ENCODE data around the gene ZNF253. TPM values are rescaled to one million over a fixed set of nuclear protein-coding genes. Genes with fewer than 3 reads are reported as not detected.

The ZNF253 gene
- polyA plus RNA-seq, 2 of the 4 experiments (the other 2 are of a cell fraction): not detected

- TF ChIP-seq RCOR1 (IDR thresholded peaks at IDR 0.05; ENCODE audit: low read depth, low read length): no peak
- TF ChIP-seq BHLHE40 (IDR thresholded peaks at IDR 0.05; ENCODE audit: low read depth, low read length): no peak
Observed at GRCh38 chr19:19826875-19827274, 38.8 kb upstream of the ZNF253 start (continued).

GRCh38 chr19:19835560-19836038 is 30.1 kb upstream of the ZNF253 start:
- Histone ChIP-seq H3K27ac (no peak overlapping the region), H3K4me2 (no peak overlapping the region), H3K4me1 (no peaks in the 10 kb centered on the region), H3K9me3 (peaks cover 33% of the 10 kb centered on the region; the same call in 2 of the 3 replicates), H3K4me3 (no peak overlapping the region)
- TF ChIP-seq CTCF (IDR thresholded peaks at IDR 0.05): no peak
- no peak for ATAC-seq
- no peak for DNase-seq (ENCODE audit: low read depth in 1 of 2, low spot score in 1 of 2)
- POLR2A ChIA-PET: no interaction called here
- FAIRE-seq: no peak
- CTCF ChIA-PET: no interaction called here

DNA sequence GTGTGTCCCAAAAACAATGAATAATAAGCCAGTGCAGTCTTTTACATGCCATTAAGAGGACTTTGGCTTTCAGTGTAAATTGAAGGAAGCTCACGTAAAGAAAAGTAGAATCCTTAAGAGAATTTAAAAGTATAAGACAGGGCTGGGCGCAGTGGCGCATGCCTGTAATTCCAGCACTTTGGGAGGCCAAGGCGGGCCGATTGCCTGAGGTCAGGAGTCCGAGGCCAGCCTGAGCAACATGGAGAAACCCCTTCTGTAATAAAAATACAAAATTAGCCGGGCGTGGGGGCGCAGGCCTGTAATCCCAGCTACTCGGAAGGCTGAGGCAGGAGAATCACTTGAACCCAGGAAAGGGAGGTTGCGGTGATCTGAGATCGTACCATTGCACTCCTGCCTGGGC is 17.9 kb upstream of the ZNF253 start:
- H3K4me1 ChIP-seq: no peaks in the 10 kb centered on the region
- H3K9me3 ChIP-seq: peaks cover 2% of the 10 kb centered on the region; the same call in 1 of the 3 replicates
- no peak overlapping the region for H3K27ac ChIP-seq
- no peak overlapping the region for H3K4me3 ChIP-seq
- no peak for DNase-seq (ENCODE audit: low read depth in 1 of 2, low spot score in 1 of 2)
- 50% methylated on average over 12 of the region's 12 CpGs for WGBS (ENCODE audit: missing lambda C conversion rate)
- no peak overlapping the region for H3K4me2 ChIP-seq
- ATAC-seq: no peak
- POLR2A ChIA-PET: no interaction called here
- TF ChIP-seq MAFK (IDR thresholded peaks at IDR 0.05; ENCODE audit: partially characterized antibody) (no peak), ESRRA (IDR thresholded peaks at IDR 0.05; ENCODE audit: borderline replicate concordance, low read length) (no peak), CHD2 (IDR thresholded peaks at IDR 0.05; ENCODE audit: low read length, partially characterized antibody) (no peak), POLR2A (IDR thresholded peaks at IDR 0.05; ENCODE audit: low read length) (no peak), E2F6 (IDR thresholded peaks at IDR 0.05; ENCODE audit: borderline replicate concordance, low read depth) (no peak), EHMT2 (IDR thresholded peaks at IDR 0.05; ENCODE audit: low read depth) (no peak), HOXB13 (CRISPR knock-in tag; IDR thresholded peaks at IDR 0.05; ENCODE audit: low read depth) (no peak), NPAS2 (CRISPR knock-in tag; IDR thresholded peaks at IDR 0.05; ENCODE audit: borderline replicate concordance) (no peak), RARB (CRISPR knock-in tag; IDR thresholded peaks at IDR 0.05) (no peak), HOXB5 (CRISPR knock-in tag; IDR thresholded peaks at IDR 0.05) (no peak), JUNB (IDR thresholded peaks at IDR 0.05) (no peak), CHD4 (IDR thresholded peaks at IDR 0.05; ENCODE audit: borderline replicate concordance) (no peak), FOXS1 (CRISPR knock-in tag; IDR thresholded peaks at IDR 0.05) (no peak), HEYL (CRISPR knock-in tag; IDR thresholded peaks at IDR 0.05) (no peak)
- TF ChIP-seq, protein P1, sequence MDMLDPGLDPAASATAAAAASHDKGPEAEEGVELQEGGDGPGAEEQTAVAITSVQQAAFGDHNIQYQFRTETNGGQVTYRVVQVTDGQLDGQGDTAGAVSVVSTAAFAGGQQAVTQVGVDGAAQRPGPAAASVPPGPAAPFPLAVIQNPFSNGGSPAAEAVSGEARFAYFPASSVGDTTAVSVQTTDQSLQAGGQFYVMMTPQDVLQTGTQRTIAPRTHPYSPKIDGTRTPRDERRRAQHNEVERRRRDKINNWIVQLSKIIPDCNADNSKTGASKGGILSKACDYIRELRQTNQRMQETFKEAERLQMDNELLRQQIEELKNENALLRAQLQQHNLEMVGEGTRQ (IDR thresholded peaks at IDR 0.05): no peak
- TF ChIP-seq, protein P2, sequence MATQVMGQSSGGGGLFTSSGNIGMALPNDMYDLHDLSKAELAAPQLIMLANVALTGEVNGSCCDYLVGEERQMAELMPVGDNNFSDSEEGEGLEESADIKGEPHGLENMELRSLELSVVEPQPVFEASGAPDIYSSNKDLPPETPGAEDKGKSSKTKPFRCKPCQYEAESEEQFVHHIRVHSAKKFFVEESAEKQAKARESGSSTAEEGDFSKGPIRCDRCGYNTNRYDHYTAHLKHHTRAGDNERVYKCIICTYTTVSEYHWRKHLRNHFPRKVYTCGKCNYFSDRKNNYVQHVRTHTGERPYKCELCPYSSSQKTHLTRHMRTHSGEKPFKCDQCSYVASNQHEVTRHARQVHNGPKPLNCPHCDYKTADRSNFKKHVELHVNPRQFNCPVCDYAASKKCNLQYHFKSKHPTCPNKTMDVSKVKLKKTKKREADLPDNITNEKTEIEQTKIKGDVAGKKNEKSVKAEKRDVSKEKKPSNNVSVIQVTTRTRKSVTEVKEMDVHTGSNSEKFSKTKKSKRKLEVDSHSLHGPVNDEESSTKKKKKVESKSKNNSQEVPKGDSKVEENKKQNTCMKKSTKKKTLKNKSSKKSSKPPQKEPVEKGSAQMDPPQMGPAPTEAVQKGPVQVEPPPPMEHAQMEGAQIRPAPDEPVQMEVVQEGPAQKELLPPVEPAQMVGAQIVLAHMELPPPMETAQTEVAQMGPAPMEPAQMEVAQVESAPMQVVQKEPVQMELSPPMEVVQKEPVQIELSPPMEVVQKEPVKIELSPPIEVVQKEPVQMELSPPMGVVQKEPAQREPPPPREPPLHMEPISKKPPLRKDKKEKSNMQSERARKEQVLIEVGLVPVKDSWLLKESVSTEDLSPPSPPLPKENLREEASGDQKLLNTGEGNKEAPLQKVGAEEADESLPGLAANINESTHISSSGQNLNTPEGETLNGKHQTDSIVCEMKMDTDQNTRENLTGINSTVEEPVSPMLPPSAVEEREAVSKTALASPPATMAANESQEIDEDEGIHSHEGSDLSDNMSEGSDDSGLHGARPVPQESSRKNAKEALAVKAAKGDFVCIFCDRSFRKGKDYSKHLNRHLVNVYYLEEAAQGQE (IDR thresholded peaks at IDR 0.05): no peak
- TF ChIP-seq, protein P3, sequence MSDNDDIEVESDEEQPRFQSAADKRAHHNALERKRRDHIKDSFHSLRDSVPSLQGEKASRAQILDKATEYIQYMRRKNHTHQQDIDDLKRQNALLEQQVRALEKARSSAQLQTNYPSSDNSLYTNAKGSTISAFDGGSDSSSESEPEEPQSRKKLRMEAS (IDR thresholded peaks at IDR 0.05): no peak
- FAIRE-seq: no peak
- CTCF ChIA-PET: no interaction called here

Data from A549 (cell line).